Left renal pelvis (tissue), 4 donors: ENCODE results near the gene ABTB2. TPM values are rescaled to one million over a fixed set of nuclear protein-coding genes. Genes with fewer than 3 reads are reported as not detected.

Experiments used
- DNase-seq, 4 donors: peaks; one replicate each; pipeline ENCODE4 v3.0.0-alpha.2; 2013; ENCODE audit warnings: low read depth in 4 of 4, low spot score in 3 of 4
- polyA plus RNA-seq, 4 donors: library from polyadenylated mRNA; unstranded; fragments of 120-200 nt; gene quantifications; one replicate each; pipeline ENCODE4 v1.2.1, GENCODE V29; 2013; ENCODE audit not compliant: insufficient read length in 4 of 4

Gene ABTB2
- polyA plus RNA-seq, 4 donors: 4.4 to 13.9 (median 7.6) TPM

DNA sequence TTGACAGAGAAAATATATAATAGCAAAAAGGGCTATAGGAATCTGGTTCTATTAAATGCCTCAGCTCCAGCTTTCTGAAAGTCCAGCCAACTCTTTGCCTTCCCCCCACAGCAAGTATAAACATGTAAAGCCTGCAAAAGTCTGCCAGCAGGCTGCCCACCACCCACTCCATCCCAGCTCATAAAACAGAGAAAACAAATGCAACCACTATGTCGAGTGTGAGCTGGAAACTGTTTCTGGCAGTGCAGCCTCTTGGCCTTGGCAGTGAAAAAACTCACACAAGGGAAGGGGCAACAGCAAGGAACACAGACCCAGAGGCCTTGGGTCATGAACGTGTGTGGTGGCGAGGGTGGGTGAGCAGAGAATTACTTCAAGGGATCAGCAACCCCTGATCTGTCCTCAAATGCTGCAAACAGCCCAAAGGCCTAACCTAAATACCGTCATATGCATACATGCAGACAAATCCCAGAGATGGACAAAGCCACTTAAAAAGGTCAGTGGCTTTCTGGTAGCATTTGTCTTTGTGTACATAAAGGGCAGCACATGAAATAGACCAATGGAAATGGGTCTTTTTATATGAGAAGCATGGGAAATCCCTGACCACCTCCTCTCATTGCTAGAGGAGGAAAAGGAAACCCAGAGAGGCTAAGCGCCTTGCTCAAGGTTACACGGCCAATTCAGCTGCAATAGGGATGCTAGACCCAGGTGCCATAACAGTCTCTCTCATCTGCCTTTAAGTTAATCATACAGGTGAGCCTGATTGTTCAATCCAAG, 177.6 kb downstream of the ABTB2 start:
- no peak for DNase-seq

DNA sequence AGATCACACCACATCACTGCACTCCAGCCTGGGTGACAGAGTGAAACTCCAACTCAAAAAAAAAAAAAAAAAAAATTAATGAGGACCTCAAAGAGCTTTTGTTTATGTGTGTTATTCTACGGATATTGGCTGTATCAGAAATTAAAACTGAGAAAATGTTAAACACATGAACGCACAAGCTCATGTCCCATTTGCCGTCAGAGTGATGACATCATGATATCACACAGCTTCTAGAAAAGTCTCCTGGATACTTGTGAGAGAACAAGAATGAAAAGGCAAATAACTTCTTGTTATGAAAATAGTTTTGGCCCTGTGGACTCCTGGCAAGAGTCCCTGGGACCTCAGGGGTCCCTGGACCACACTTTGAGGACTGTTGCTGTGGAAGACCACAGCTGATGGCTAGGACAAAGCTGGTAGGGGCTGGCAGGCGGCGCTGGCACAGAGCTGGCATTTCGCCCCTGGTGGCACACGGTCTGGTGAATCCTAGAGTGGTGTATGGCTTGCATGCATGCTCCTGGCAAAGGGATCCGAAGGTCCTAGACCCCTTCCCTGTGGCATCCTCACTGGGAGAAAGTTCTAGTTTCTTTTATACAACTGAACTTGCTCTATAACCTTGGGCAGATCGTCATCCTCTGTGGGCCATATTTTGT, 178.7 kb downstream of the ABTB2 start:
- DNase-seq: no peak

DNA sequence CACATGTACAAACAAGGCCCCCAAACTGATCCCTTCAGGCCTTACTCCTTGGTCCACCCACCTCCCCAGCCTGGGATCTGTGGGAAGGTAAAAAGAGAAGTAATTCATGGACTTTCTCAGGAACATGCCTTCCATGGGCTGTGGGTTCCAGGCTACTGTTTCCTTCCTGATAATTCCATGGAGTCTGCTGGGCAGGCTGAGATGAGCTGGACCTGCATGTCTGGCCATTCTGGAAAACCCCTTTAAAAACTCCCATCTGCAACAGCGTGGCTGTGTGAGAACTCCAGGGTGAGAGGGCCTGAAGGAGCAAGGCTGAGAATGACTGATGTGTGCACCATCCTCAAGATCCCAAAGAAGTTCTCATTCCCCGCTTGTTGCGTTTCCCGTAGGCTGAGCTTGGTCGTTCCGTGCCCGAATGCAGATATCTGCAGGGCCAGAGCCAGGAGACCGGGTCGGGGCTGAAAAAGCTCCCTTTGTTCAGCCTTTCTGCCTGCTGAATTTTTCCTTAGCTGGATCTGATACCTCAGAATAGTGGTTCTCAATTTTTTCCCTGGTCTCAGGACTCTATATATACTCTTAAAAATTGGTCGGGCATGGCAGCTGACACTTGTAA, 179.5 kb downstream of the ABTB2 start:
- DNase-seq: no peak

DNA sequence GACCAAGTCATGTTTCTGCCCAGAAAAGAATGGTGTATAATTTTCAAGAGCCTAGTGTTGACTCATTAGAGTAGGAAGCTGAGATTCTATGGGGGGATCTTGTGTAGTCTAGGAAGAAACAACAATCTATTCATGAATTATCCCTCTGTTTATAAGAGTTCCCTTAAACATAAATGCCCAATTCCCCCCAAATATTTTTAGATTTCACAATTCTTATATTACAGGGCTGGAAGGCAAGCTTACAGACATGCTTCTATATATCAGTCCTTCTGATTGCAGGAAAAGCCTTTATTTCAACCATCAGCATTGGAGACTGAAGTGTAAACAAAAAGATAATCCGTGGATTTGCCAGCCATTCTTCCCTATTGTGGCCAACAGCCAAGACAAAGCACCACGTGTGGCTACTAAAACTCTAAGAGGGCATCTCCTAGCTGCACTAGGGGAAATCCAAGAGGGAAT, 181.0 kb downstream of the ABTB2 start:
- DNase-seq: no peak

DNA sequence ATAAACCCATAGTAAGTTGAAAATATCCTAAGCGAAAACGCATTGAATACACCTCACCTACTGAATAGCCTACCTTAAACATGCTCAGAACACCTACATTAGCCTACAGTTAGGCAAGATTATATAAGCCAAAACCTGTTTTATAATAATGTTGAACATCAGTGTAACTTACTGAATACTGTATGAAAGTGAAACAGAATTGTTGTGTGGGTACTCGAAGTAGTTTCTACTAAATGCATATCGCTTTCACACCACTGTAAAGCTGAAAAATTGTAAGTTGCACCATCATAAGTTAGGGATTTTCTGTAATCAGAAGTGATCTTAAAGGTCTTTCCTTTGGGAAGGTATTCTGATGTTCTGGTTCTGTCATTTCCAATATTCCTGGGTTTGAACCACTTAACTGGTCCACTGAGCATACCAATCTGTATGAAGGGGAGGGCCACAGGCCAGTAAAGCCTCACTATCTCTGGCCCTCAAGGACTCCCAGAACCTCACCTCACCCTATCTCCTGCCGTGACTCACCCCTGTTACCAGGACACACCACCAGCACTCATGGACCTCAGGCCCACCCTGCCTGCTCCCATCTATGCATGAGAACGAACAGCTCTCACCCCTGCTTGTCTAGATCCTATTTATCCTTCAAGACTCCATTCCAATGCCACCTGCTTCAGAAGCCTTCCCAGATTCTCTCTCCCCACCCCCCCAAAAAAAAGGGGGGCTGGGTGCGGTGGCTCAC, 182.4 kb downstream of the ABTB2 start:
- DNase-seq: no peak

DNA sequence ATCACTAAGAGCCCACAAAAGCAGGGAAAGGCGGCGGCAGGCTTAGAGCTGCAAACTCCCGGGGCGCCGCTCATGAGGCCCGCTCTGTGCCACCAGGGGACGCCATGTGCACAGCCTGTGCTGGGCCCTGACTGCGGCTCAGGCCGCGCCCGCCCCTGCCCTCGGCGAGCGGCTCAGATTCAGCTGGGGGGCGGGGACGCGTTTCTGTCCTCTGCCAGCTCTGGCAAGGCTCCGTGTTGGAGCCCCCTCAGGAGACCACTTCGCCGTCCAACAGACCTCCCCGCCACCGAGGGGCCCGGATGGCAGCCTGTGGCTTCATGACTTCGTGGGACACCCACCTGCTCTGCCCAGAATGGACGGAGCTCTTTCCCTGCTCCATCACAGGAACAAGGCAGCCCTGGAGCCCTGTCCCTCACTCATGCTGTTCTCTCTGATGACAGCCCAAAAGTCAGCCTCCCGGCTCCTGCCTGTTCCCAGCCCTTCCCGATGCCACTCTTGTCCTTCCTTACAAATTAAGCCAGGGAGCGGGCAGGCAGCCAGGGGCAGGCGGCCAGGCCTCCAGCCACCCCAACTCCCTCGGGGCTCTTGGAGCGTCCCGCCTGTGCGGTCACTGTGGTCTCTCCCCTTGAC, 183.3 kb downstream of the ABTB2 start:
- DNase-seq: peak; percentile 59 to 61 (median 60)

DNA sequence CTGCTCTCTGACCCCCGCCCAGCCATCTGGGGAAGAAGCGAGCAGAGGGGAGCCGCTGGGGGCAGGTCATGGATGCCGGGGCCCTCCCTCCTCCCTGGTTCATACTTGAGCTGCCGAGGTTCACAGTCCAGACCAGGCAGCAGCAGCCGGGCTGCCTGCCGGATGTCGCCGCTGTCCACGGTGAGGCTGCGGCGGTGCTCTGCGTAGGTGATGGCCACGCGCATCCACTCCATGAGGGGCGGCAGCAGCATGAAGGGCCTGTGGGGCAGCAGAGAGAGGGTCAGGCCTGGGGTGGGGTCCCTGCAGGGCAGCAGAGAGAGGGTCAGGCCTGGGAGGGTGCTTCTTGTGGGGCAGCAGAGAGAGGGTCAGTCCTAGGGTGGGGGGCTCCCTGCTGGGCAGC, 184.8 kb downstream of the ABTB2 start:
- DNase-seq: no peak

DNA sequence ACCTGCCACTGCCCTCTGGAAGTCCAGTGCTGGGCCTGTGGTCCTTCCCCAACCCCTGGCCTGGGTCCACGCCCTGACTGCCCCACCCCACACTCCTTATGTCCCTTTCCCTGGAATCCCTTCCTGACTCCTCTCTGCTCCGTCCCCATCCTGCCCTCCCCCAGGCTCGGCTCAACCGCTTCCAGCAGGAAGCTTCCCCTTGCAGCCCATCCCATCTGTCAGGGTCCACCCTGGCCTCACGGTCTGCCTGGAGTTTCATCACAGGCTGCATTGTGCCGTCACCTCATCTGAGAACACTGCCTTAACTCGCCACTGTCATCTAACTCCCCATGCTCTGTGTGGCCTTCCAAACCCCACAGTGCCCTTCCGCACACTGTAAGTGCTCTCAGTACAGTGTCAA, 188.1 kb downstream of the ABTB2 start:
- no peak for DNase-seq

DNA sequence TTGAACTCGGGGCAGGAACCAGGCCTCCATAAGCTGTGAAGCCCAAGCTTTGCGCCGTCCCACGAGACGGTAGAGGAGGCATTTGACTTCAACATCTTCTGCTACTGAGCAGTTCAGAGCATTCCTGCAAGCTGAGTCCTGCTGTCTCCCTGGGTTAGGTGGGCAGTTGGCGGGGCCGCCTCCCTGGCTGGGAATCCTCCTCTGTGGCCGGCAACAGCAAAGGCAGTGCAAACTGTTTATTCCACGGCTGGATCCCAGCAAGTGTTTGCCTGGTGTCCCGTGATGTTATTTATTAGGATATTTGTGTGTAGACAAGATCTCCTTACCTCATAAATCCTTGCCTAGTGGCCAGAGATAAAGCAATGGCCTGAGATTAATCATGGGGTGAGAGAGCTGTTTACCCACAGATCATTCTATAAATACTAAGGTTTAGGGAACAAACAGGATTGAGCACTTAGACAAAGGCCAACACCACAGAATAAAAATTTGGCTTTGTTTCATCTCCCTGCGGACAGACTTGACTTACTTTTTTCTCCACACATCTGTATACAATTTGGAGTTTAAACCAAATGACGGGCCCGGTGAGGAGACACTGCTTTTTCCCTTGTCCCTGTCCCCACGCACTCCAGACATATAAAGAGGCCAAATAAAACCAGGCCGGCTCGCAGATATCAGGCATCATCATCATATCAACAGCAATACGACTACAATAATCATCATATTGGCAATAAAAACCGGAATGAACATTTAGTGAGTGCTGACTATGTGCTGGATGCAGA, 189.0 kb downstream of the ABTB2 start:
- DNase-seq: no peak

DNA sequence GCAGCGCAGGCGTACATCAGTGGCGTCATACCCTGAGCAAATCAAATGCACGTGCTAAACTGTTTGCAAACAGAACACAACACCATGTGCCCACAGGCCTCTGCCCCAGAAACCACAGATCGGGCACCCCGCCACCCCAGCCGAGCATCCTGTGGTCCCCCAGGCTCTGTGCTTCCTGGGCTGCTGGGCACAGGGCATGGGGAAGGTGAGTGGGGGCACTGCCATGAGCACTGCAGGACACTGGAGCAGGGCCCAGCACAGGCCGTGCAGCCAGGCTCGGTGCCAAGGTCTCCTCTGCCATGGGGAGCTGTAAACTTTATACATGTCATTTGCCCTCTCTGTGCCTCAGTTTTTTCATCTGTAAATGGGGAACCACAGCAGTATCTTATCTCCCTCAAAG, 189.8 kb downstream of the ABTB2 start:
- no peak for DNase-seq

DNA sequence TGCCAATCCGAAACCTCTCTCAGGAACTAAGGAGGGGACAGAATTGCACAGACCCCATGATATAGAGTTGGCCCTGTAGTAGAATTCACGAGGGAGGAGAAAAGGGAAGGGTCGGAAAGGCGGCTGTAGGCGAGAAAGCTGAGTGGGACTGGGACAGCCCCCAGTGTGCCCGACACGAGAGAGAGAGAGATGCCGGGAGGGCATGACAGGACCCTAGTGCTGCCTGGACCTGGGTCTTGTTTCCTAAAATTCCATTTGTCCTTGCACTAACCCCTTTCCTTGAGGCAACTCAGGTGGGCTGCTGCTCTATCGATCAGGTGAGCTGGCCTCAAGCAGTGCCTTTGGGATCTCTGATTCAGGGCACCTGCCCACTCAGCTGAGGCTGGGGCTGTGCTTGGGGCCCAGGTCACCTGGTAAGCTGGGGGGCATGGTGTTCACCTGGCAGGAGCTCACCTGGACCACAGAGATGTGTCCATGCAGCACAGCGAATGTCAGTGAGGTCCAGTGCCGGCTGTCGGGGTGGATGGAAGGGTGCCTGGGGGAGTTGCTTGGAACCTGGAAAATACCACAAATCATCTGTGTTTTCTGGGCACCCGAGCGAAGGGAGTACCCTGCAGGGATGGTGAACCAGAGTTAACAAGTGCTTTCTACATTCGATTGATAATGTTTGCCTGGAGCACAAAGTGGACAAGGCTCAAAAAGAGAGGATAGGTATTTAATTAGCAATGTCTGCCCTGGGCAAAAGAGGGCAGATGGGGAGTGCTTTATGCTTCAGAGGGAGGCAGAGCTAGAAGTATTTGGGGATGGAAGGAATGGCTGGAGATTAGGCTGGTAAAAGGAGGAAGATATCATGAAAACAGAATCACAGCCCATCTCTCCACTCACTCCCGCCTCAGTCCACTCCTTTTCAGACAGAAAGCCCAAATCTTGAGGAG, 190.7 kb downstream of the ABTB2 start:
- no peak for DNase-seq

DNA sequence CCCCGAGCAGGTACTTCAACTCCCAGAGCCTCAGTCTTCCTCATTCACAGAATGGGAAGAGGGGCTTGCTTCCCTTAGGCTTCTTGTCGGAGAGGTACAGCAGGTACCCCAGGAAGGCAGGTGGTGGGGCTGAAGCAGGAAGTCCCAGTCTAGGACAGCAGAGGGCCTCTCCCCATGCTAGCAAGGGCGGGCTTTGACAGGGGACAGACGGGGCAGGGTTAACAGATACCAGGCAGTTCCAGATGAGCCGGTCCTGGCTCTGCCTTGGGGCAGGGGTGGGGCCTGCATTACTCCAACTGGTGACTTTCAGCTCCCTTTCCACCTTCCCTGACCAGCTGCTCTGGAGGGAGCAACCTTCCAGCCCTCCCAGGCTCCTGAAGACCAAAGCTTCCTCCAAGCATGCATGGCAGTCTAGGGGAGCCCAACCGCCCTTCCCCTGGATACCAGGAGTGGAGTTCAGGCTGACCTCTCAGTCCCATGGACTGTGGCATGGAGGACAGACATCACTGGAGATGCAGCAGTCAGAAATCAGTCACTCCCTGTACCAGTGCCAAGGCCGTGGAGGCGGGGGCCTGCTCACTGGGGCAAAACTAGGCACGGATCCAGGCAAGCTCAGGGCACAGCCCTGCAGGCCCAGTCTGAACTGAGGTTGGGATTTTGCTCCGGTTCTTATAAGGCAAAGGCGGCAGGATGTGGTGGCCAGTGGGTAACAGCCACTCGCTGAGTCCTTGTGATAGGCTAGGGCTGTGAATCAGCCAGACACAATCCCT, 191.8 kb downstream of the ABTB2 start:
- DNase-seq: no peak

DNA sequence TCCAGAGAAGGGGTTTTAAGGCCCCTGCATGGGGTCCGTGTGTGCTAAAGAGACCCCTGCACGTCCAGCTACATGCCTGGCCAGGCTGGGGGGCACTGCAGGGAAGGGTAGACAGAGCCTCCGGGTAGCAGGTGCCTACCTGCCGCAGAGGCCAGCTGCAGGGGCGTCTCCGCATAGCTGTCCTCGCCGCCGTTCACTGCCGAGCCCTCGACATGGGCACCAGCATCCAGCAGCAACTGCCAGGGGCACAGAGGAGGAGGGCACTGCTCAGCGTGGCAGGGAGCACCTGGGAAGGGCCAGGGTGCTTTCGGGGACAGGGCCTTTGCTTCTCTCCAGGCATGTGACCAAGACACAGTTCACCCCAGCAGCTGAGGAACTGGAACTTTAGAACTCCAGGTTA, 192.7 kb downstream of the ABTB2 start:
- no peak for DNase-seq

DNA sequence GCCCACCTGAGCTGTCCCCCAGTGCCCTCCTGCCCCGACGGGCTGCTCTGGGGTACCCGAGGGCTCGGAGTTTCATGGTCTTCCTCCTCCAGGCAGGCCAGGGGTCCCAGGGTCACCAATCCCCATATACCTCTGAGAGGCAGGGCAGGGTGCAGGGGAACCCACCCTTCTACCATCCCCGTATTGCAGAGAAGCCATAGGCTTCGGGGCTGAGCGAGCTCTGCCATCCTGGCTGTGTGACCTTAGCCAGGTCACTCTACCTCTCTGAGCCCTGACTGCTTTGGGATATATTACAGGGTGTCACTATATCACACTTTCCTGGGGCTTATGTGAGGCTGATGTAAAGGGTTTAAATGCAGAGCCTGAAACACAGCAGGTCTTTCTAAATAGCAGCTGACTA, 195.0 kb downstream of the ABTB2 start:
- DNase-seq: no peak

DNA sequence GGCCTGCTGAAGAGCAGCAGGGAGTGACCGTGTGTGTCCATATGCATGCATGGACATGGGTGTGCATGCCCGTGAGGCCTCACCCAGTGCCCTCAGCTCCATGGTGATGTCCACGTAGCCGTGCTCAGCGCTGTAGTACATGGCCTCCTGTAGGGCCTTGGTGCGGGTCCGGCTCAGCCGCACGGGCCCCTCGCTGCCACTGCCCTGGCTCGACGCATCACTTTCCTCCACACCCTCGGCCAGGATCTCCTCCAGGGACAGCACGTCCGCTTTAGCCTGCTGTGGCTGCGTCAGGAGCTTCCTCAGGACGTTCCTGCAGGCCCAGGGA, 195.4 kb downstream of the ABTB2 start:
- DNase-seq: no peak

DNA sequence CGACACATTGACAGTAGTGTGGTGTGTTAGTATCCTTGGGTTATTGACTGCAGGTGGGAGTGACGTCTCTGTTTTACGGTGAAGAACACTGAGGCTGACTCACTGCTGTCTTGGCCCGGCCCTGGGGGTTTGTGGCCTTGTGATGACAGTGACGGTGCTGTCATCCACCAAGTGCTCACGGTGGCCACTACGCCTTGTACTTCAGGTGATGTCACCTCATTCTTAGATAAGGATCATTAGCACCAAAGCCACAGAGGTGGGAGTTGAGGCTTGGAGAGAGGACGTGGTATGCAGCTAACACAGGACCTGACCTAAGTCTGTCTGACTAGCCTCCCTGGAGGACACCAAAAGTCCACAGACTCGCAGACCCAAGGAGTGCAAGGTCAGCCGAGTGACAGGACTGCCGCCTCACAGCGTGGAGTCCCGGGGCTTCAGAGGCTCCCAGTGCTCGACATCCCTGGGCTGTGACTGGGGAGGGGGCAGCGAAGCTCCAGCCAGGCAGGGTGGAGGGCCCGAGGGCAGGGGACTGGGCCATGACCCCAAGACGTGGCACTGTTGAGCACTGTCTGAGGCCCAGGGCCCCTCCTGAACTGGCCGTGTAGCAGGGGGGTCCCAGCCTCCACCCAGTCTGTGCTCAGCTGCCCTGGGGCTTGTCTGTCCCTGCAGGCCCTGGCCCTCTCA, 195.9 kb downstream of the ABTB2 start:
- no peak for DNase-seq

DNA sequence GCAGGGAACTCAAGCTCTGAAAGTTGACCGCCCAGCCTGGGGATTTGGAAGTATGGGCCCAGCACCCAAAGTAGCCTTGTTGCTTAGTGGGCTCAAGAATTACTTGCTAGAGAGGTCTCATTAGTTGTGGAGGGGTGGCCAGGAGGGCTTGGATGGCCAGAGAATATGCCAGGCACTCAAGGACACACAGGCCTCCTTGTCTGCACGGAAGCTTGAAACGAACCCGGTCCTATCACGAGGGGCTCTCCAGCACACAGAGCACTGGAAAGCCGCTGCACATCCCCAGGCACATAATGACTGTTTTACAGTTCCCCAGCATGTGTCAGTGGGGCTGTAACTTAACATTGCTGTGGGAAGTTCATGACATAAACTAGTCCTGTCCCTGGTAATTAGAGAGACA, 196.4 kb downstream of the ABTB2 start:
- DNase-seq: no peak

DNA sequence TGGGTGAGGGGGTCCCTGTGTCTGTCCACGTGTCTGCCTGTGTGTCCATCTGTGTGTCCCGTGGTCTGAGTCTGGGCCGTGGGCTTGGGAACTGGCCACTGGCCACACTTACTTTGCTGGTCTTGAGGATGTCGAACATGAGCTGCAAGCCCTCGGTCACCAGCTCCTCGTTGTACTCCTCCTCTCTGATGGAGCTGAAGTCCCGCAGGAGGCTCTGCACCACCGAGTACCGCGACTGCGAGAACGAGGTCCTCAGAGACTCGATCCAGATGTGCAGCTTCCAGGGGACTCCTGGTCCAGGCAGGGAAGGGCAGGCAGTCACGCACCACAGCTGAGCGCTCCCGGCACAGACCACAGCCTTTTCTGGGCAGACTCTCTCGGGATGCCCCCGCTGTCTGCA, 197.0 kb downstream of the ABTB2 start:
- DNase-seq: no peak
